Breast epithelium (tissue), 3 donors: ENCODE data around the gene ARL3.

Experiments used
- POLR2A ChIP-seq: fragments of 450-650 bp; IDR thresholded peaks from one replicate; pipeline ENCODE4 v1.6.1; 2016; ENCODE audit warnings: antibody characterized with exemption, mild to moderate bottlenecking, moderate library complexity
- POLR2AphosphoS5 ChIP-seq, 3 donors: sonication (generic); formaldehyde crosslinking; IDR thresholded peaks; one replicate each; pipeline ENCODE4 v1.6.1; 2017; ENCODE audit warnings: antibody characterized with exemption in 3 of 3
- TF ChIP-seq, protein P1 (sequence below), 3 donors: fragments of 450-650 bp; IDR thresholded peaks; one replicate each; pipeline ENCODE4 v1.5.1; 2016 to 2017; ENCODE audit warnings: antibody characterized with exemption in 3 of 3, mild to moderate bottlenecking in 3 of 3, moderate library complexity in 3 of 3

DNA sequence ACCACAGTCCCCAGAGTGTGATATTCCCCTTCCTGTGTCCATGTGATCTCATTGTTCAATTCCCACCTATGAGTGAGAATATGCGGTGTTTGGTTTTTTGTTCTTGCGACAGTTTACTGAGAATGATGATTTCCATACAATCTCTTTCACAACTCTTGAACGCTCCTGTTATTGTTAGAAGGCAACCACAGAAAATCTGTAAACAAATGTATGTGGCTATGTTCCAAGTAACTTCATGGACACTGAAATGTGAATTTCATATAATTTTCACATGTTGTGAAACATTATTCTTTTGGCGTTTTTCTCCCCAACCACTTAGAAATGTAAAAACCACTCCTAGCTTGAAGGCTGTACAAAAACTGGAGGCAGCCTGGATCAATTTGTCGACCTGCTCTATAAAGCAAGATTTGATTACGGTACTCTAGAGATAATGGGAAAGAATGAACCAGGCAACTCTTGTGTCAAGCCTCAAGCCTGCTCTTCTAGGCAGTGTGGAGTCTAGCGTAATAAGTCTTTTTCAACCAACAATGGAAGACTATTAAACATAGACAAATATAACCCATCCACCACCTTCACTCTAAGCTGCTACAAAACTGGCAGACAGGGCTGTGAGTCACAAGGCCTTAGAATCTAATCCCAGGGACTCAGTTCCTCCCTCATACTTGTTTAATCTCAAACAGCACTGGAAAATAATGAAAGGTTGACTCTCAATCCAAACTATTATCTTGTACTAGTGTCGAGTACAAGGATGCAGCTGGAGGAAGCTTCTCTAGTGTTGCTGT, 22.7 kb downstream of the ARL3 start:
- TF ChIP-seq, protein P1, sequence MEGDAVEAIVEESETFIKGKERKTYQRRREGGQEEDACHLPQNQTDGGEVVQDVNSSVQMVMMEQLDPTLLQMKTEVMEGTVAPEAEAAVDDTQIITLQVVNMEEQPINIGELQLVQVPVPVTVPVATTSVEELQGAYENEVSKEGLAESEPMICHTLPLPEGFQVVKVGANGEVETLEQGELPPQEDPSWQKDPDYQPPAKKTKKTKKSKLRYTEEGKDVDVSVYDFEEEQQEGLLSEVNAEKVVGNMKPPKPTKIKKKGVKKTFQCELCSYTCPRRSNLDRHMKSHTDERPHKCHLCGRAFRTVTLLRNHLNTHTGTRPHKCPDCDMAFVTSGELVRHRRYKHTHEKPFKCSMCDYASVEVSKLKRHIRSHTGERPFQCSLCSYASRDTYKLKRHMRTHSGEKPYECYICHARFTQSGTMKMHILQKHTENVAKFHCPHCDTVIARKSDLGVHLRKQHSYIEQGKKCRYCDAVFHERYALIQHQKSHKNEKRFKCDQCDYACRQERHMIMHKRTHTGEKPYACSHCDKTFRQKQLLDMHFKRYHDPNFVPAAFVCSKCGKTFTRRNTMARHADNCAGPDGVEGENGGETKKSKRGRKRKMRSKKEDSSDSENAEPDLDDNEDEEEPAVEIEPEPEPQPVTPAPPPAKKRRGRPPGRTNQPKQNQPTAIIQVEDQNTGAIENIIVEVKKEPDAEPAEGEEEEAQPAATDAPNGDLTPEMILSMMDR (IDR thresholded peaks at IDR 0.05): no peak
- TF ChIP-seq POLR2A (no peak), POLR2AphosphoS5 (IDR thresholded peaks at IDR 0.05) (no peak)
